ENCODE measurements around the gene PACRG. TPM values are rescaled to one million over a fixed set of nuclear protein-coding genes. Genes with fewer than 3 reads are reported as not detected.

The PACRG gene
- total RNA-seq, 1 experiment from 2014 or later = 0.59 TPM

DNA sequence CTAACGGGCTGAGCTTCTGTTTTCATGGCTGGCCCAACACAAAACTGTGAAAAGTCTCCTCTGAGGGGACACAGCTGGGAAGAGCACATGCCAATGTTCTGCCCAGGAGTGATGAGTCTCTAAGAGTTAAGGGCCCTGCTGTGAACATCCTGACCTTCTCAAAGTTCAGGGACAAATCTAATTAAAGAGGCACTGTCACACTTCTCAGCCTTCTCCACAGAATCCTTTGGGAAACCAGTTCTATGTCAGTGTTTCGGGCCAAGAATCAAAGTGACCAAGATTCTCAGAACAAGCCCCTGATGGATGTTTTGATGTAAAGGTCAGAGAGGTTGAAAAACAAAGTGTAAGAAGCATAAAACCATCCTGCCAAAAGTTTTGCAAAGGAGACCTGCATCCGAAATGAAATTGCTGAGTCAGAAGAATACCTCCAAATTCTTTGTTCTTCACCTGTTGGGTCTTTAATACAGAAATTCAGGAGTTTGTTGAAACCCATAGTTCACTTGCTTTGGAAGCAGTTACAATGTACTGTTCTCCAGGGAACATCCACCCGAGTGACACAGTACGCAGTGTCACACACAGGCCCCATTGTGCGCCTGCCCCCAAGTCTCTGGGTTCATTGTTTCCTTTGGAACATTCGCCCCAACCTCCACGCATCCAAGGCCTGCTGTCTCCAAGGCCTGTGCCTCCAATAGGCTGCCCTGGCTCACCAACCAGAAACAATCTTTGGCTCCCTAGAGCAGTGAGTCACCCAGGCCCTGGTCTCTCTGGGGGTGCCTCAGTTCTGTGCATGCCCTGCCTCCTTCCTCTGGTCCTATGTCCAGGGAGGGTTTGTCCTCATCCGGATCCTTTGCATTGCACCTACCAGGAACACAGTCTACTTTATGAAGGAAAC, 621.3 kb downstream of the PACRG start:
- ATAC-seq = no peak
- intact Hi-C loops (cut with micrococcal nuclease; ENCODE audit: unreplicated experiment) = no loop called here

DNA sequence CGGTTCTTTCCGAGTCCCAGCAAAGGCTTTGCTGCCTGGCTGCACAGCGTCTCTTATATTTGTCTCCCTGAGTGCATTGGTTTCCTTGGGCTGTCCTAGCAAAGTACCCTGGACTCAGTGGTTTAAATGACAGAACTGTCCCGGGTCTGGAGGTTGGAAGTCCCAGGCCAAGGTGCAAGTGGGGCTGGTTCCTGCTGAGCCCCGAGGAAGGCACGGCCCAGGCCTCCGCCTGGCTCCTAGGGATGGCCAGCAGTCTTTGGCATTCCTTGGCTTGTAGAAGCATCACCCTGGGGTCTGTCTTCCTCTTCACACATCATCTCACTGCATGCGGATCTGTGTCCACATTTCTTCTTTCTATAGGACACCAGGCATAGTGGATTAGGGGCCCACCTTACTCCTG, 621.9 kb downstream of the PACRG start:
- no peak overlapping the region for H3K4me3 ChIP-seq (ENCODE audit: low read depth in 2 of 2, low read length in 2 of 2)
- DNase-seq (ENCODE audit: low read depth, low spot score) (no peak), ATAC-seq (no peak)
- H3K27me3 ChIP-seq (ENCODE audit: control insufficient read depth, insufficient read depth, low read length) = no peaks in the 10 kb centered on the region
- in situ Hi-C loops (cut with HindIII; ENCODE audit: low pct_unique_long_range_greater_than_20kb, low sequenced_read_pairs) (no loop called here), intact Hi-C loops (cut with micrococcal nuclease; ENCODE audit: unreplicated experiment) (no loop called here)
- POLR2A ChIA-PET = no interaction called here
- no peaks in the 10 kb centered on the region for H3K36me3 ChIP-seq (ENCODE audit: control insufficient read depth, insufficient read depth, low read length)
- no TSS peak for BruUV-seq (replicated peaks)
- no peaks in the 10 kb centered on the region; the same call in none of the 2 replicates for H3K4me1 ChIP-seq (ENCODE audit: control insufficient read depth, insufficient read depth, low read length)
- TF ChIP-seq SIN3A (IDR thresholded peaks at IDR 0.05; ENCODE audit: borderline replicate concordance, insufficient read depth, low read depth, low read length) (no peak), TCF7L2 (IDR thresholded peaks at IDR 0.05; ENCODE audit: low read depth, low read length) (no peak), REST (IDR thresholded peaks at IDR 0.05; ENCODE audit: insufficient read depth in 1 of 2, low read depth in 2 of 2, low read length in 1 of 2) (no peak), POLR2AphosphoS5 (IDR thresholded peaks at IDR 0.05; ENCODE audit: low read depth, low read length) (no peak)
- TF ChIP-seq, protein P1, sequence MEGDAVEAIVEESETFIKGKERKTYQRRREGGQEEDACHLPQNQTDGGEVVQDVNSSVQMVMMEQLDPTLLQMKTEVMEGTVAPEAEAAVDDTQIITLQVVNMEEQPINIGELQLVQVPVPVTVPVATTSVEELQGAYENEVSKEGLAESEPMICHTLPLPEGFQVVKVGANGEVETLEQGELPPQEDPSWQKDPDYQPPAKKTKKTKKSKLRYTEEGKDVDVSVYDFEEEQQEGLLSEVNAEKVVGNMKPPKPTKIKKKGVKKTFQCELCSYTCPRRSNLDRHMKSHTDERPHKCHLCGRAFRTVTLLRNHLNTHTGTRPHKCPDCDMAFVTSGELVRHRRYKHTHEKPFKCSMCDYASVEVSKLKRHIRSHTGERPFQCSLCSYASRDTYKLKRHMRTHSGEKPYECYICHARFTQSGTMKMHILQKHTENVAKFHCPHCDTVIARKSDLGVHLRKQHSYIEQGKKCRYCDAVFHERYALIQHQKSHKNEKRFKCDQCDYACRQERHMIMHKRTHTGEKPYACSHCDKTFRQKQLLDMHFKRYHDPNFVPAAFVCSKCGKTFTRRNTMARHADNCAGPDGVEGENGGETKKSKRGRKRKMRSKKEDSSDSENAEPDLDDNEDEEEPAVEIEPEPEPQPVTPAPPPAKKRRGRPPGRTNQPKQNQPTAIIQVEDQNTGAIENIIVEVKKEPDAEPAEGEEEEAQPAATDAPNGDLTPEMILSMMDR (IDR thresholded peaks at IDR 0.05) = no peak
- no peak overlapping the region for H3K27ac ChIP-seq (ENCODE audit: low read length)
- CTCF ChIA-PET = no interaction called here
- H3K9me3 ChIP-seq (ENCODE audit: control insufficient read depth, insufficient read depth, low read depth, low read length) = no peaks in the 10 kb centered on the region

More for the DNA sequence above, 621.3 kb downstream of the PACRG start:
- no TSS peak for BruUV-seq (replicated peaks)
- Histone ChIP-seq H3K27ac (ENCODE audit: low read length) (no peak overlapping the region), H3K27me3 (ENCODE audit: control insufficient read depth, insufficient read depth, low read length) (no peaks in the 10 kb centered on the region), H3K9me3 (ENCODE audit: control insufficient read depth, insufficient read depth, low read depth, low read length) (no peaks in the 10 kb centered on the region), H3K4me3 (ENCODE audit: low read depth in 2 of 2, low read length in 2 of 2) (no peak overlapping the region), H3K4me1 (ENCODE audit: control insufficient read depth, insufficient read depth, low read length) (no peaks in the 10 kb centered on the region; the same call in none of the 2 replicates), H3K36me3 (ENCODE audit: control insufficient read depth, insufficient read depth, low read length) (no peaks in the 10 kb centered on the region)
- in situ Hi-C loops (cut with HindIII; ENCODE audit: low pct_unique_long_range_greater_than_20kb, low sequenced_read_pairs) = no loop called here
- TF ChIP-seq REST (IDR thresholded peaks at IDR 0.05; ENCODE audit: insufficient read depth in 1 of 2, low read depth in 2 of 2, low read length in 1 of 2) (no peak), TCF7L2 (IDR thresholded peaks at IDR 0.05; ENCODE audit: low read depth, low read length) (no peak), SIN3A (IDR thresholded peaks at IDR 0.05; ENCODE audit: borderline replicate concordance, insufficient read depth, low read depth, low read length) (no peak), POLR2AphosphoS5 (IDR thresholded peaks at IDR 0.05; ENCODE audit: low read depth, low read length) (no peak)
- TF ChIP-seq, protein P1 (IDR thresholded peaks at IDR 0.05) = no peak
- DNase-seq (ENCODE audit: low read depth, low spot score) = no peak
- POLR2A ChIA-PET = no interaction called here
- CTCF ChIA-PET = no interaction called here
